Spleen (tissue), 7 donors: ENCODE results near the gene KLHL2.
"Not testable (repeated sequence)": the region's sequence is repeated elsewhere in the genome, so short reads cannot be mapped to it uniquely, and the experiment has no call there.

Experiments
- POLR2A ChIP-seq, 3 donors: fragments of 450-650 bp; IDR thresholded peaks; one replicate each; pipeline ENCODE4 v1.5.1; 2017; ENCODE audit warnings: antibody characterized with exemption in 3 of 3, mild to moderate bottlenecking in 1 of 3
- TF ChIP-seq, protein P1 (sequence below), 11 experiments: fragments of 200-600 bp in 7 of 11; fragments of 450-650 bp in 4 of 11; sonication (generic) in 4 of 11; IDR thresholded peaks in 8 of 11; conservative IDR thresholded peaks in 3 of 11; 1 replicate in 7 of 11; 2 replicates in 4 of 11; pipeline versions ENCODE4 v1.4.0 to v1.8.0; 2016 to 2021; ENCODE audit warnings: antibody characterized with exemption in 11 of 11, inconsistent platforms in 4 of 11, mild to moderate bottlenecking in 1 of 11
- donor health status: DM: no; HTN: no; CAD: no; lungs with moderate emphysema.
- donor health status: DM: no; HTN: no; CAD: no.
- donor health status: DM: no; HTN: no; CAD: no.

DNA sequence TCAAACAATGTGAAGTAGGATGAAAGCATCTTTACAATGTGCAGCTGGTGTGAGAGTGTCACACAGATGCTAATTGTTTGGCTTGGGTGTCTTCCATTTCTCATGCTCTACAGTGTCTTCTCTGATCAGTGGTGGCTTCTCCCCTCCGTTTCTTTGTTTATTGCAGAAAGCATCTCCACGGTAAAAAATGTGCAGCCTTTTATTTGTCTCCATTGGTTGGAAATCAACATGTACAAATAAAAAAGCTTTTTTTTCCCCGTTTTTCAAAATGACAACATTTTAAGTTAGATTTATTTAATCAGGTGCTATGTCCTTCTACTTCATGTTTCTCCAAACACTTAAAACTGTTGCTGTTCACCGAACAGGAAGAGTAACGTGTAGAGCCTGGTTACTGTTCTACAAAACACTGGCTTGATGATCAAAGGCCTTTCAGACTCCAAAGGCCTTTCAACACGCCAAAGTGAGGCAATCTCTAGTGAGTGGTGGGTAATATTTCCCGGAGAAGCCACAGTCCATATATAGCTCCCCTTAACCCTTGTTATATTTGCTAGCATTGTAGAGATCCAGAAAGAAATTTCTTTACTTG lies 48.8 kb downstream of the KLHL2 start:
- TF ChIP-seq POLR2A (IDR thresholded peaks at IDR 0.05): not testable (repeated sequence)
- TF ChIP-seq, protein P1, sequence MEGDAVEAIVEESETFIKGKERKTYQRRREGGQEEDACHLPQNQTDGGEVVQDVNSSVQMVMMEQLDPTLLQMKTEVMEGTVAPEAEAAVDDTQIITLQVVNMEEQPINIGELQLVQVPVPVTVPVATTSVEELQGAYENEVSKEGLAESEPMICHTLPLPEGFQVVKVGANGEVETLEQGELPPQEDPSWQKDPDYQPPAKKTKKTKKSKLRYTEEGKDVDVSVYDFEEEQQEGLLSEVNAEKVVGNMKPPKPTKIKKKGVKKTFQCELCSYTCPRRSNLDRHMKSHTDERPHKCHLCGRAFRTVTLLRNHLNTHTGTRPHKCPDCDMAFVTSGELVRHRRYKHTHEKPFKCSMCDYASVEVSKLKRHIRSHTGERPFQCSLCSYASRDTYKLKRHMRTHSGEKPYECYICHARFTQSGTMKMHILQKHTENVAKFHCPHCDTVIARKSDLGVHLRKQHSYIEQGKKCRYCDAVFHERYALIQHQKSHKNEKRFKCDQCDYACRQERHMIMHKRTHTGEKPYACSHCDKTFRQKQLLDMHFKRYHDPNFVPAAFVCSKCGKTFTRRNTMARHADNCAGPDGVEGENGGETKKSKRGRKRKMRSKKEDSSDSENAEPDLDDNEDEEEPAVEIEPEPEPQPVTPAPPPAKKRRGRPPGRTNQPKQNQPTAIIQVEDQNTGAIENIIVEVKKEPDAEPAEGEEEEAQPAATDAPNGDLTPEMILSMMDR (IDR thresholded peaks at IDR 0.05 in 8 of 11, conservative IDR thresholded peaks at IDR 0.05 in 3 of 11): not testable (repeated sequence)
